Effector memory CD8-positive, alpha-beta T cell (primary cell): ENCODE data around the gene KCNT2.
"Not testable (repeated sequence)": the region's sequence is repeated elsewhere in the genome, so short reads cannot be mapped to it uniquely, and the experiment has no call there.

ENCODE experiments used
- ATAC-seq: fragments of 150-1000 bp; cut with Tn5 transposase; replicated peaks from 2 replicates; pipeline ENCODE4 v1.10.0; 2021; ENCODE audit warnings: mild to moderate bottlenecking, moderate library complexity
- DNase-seq, 3 experiments: peaks; one replicate each; pipeline ENCODE4 v3.0.0; 2021
- H3K27ac Mint-ChIP-seq, 2 donors: one replicate each; pipeline ENCODE4 v1.8.0; 2022; ENCODE audit warnings: mild to moderate bottlenecking in 2 of 2, mixed read lengths in 2 of 2, moderate library complexity in 2 of 2
- H3K27me3 Mint-ChIP-seq, 2 donors: one replicate each; pipeline ENCODE4 v1.8.0; 2022; ENCODE audit warnings: mixed read lengths in 2 of 2
- H3K36me3 Mint-ChIP-seq: one replicate; pipeline ENCODE4 v1.8.0; 2022; ENCODE audit warnings: mild to moderate bottlenecking, moderate library complexity, mixed read lengths; ENCODE audit not compliant: insufficient read depth
- H3K4me1 Mint-ChIP-seq, 2 donors: one replicate each; pipeline ENCODE4 v1.8.0; 2022; ENCODE audit warnings: low read depth in 2 of 2, mixed read lengths in 2 of 2
- H3K4me3 Mint-ChIP-seq, 2 donors: one replicate each; pipeline ENCODE4 v1.8.0; 2022; ENCODE audit warnings: mild to moderate bottlenecking in 2 of 2, mixed read lengths in 2 of 2, moderate library complexity in 2 of 2
- H3K9me3 Mint-ChIP-seq, 2 donors: one replicate each; pipeline ENCODE4 v1.8.0; 2022; ENCODE audit warnings: mixed read lengths in 2 of 2

Gene KCNT2

GRCh38 chr1:196522574-196523345 is 85.5 kb downstream of the KCNT2 start:
- H3K4me3 Mint-ChIP-seq, ATAC-seq, H3K27me3 Mint-ChIP-seq, H3K27ac Mint-ChIP-seq, H3K36me3 Mint-ChIP-seq, H3K4me1 Mint-ChIP-seq, DNase-seq: not testable (repeated sequence)
- peaks cover 0 to 11% of the 10 kb centered on the region in 2 donors for H3K9me3 Mint-ChIP-seq

GRCh38 chr1:196517193-196517592 is 91.0 kb downstream of the KCNT2 start:
- no peaks in the 10 kb centered on the region for H3K4me1 Mint-ChIP-seq
- no peaks in the 10 kb centered on the region for H3K36me3 Mint-ChIP-seq
- H3K27me3 Mint-ChIP-seq = no peaks in the 10 kb centered on the region
- DNase-seq (no peak), ATAC-seq (no peak)
- H3K4me3 Mint-ChIP-seq = no peak overlapping the region
- peaks cover 0 to 5% of the 10 kb centered on the region in 2 donors for H3K9me3 Mint-ChIP-seq
- H3K27ac Mint-ChIP-seq = no peak overlapping the region

GRCh38 chr1:196516373-196516772 is 91.9 kb downstream of the KCNT2 start:
- no peaks in the 10 kb centered on the region for H3K4me1 Mint-ChIP-seq
- H3K27me3 Mint-ChIP-seq = no peaks in the 10 kb centered on the region
- ATAC-seq (no peak), DNase-seq (no peak)
- no peaks in the 10 kb centered on the region for H3K36me3 Mint-ChIP-seq
- peaks cover 0 to 3% of the 10 kb centered on the region in 2 donors for H3K9me3 Mint-ChIP-seq
- H3K27ac Mint-ChIP-seq = no peak overlapping the region
- H3K4me3 Mint-ChIP-seq = no peak overlapping the region

- DNase-seq (no peak), ATAC-seq (no peak)
- peaks cover 0 to 3% of the 10 kb centered on the region in 2 donors for H3K9me3 Mint-ChIP-seq
- H3K27ac Mint-ChIP-seq = no peak overlapping the region
- H3K27me3 Mint-ChIP-seq = no peaks in the 10 kb centered on the region
- no peaks in the 10 kb centered on the region for H3K36me3 Mint-ChIP-seq
- H3K4me1 Mint-ChIP-seq = no peaks in the 10 kb centered on the region
- H3K4me3 Mint-ChIP-seq = no peak overlapping the region
Observed at GRCh38 chr1:196515904-196516303, 92.3 kb downstream of the KCNT2 start.

GRCh38 chr1:196513821-196514220 is 94.4 kb downstream of the KCNT2 start:
- H3K9me3 Mint-ChIP-seq = no peaks in the 10 kb centered on the region
- ATAC-seq (no peak), DNase-seq (no peak)
- no peaks in the 10 kb centered on the region for H3K36me3 Mint-ChIP-seq
- H3K4me1 Mint-ChIP-seq = no peaks in the 10 kb centered on the region
- H3K4me3 Mint-ChIP-seq = no peak overlapping the region
- H3K27me3 Mint-ChIP-seq = no peaks in the 10 kb centered on the region
- no peak overlapping the region for H3K27ac Mint-ChIP-seq

- DNase-seq (no peak), ATAC-seq (no peak)
- Mint-ChIP-seq H3K27ac (no peak overlapping the region), H3K27me3 (no peaks in the 10 kb centered on the region), H3K36me3 (no peaks in the 10 kb centered on the region), H3K9me3 (no peaks in the 10 kb centered on the region), H3K4me3 (no peak overlapping the region), H3K4me1 (no peaks in the 10 kb centered on the region)
Observed at GRCh38 chr1:196510451-196510850, 97.8 kb downstream of the KCNT2 start.

GRCh38 chr1:196504224-196504623 is 104.0 kb downstream of the KCNT2 start:
- H3K36me3 Mint-ChIP-seq, H3K4me3 Mint-ChIP-seq, H3K9me3 Mint-ChIP-seq, H3K27ac Mint-ChIP-seq, DNase-seq, H3K27me3 Mint-ChIP-seq, H3K4me1 Mint-ChIP-seq, ATAC-seq: not testable (repeated sequence)

GRCh38 chr1:196502437-196502836 is 105.8 kb downstream of the KCNT2 start:
- H3K27me3 Mint-ChIP-seq = no peaks in the 10 kb centered on the region
- H3K9me3 Mint-ChIP-seq = no peaks in the 10 kb centered on the region
- no peak overlapping the region for H3K27ac Mint-ChIP-seq
- DNase-seq = no peak
- H3K4me1 Mint-ChIP-seq = no peaks in the 10 kb centered on the region
- ATAC-seq = no peak
- no peaks in the 10 kb centered on the region for H3K36me3 Mint-ChIP-seq
- H3K4me3 Mint-ChIP-seq = no peak overlapping the region

GRCh38 chr1:196501760-196502428 is 106.3 kb downstream of the KCNT2 start:
- Mint-ChIP-seq H3K4me3 (no peak overlapping the region), H3K36me3 (no peaks in the 10 kb centered on the region), H3K9me3 (no peaks in the 10 kb centered on the region), H3K4me1 (no peaks in the 10 kb centered on the region), H3K27me3 (no peaks in the 10 kb centered on the region), H3K27ac (no peak overlapping the region)
- ATAC-seq = no peak
- no peak for DNase-seq

- Mint-ChIP-seq H3K27me3 (no peaks in the 10 kb centered on the region), H3K4me3 (no peak overlapping the region), H3K36me3 (no peaks in the 10 kb centered on the region), H3K4me1 (no peaks in the 10 kb centered on the region), H3K9me3 (no peaks in the 10 kb centered on the region), H3K27ac (no peak overlapping the region)
- DNase-seq (no peak), ATAC-seq (no peak)
Observed at GRCh38 chr1:196497817-196498216, 110.4 kb downstream of the KCNT2 start.

GRCh38 chr1:196494766-196495165 is 113.5 kb downstream of the KCNT2 start:
- DNase-seq (no peak), ATAC-seq (no peak)
- H3K27ac Mint-ChIP-seq = no peak overlapping the region
- H3K4me1 Mint-ChIP-seq = no peaks in the 10 kb centered on the region
- H3K4me3 Mint-ChIP-seq = no peak overlapping the region
- no peaks in the 10 kb centered on the region for H3K27me3 Mint-ChIP-seq
- no peaks in the 10 kb centered on the region for H3K9me3 Mint-ChIP-seq
- no peaks in the 10 kb centered on the region for H3K36me3 Mint-ChIP-seq

- H3K27me3 Mint-ChIP-seq = no peaks in the 10 kb centered on the region
- no peak for DNase-seq
- H3K9me3 Mint-ChIP-seq = no peaks in the 10 kb centered on the region
Observed at GRCh38 chr1:196493881-196494280, 114.4 kb downstream of the KCNT2 start.

GRCh38 chr1:196488579-196488978 is 119.7 kb downstream of the KCNT2 start:
- no peaks in the 10 kb centered on the region for H3K36me3 Mint-ChIP-seq
- DNase-seq (no peak), ATAC-seq (no peak)
- no peak overlapping the region for H3K4me3 Mint-ChIP-seq
- H3K4me1 Mint-ChIP-seq = no peaks in the 10 kb centered on the region
- no peak overlapping the region for H3K27ac Mint-ChIP-seq
- no peaks in the 10 kb centered on the region for H3K27me3 Mint-ChIP-seq
- H3K9me3 Mint-ChIP-seq = no peaks in the 10 kb centered on the region

More at GRCh38 chr1:196493881-196494280, 114.4 kb downstream of the KCNT2 start:
- H3K27ac Mint-ChIP-seq = no peak overlapping the region
- H3K4me3 Mint-ChIP-seq = no peak overlapping the region
- H3K36me3 Mint-ChIP-seq = no peaks in the 10 kb centered on the region
- no peak for ATAC-seq
- H3K4me1 Mint-ChIP-seq = no peaks in the 10 kb centered on the region

- no peak overlapping the region for H3K4me3 Mint-ChIP-seq
- H3K4me1 Mint-ChIP-seq = no peaks in the 10 kb centered on the region
- H3K9me3 Mint-ChIP-seq = no peaks in the 10 kb centered on the region
- ATAC-seq (no peak), DNase-seq (no peak)
- H3K36me3 Mint-ChIP-seq = no peaks in the 10 kb centered on the region
- no peaks in the 10 kb centered on the region for H3K27me3 Mint-ChIP-seq
- H3K27ac Mint-ChIP-seq = no peak overlapping the region
Observed at GRCh38 chr1:196486346-196486745, 121.9 kb downstream of the KCNT2 start.
